ENCODE results near the gene TEX53. TPM values are rescaled to one million over a fixed set of nuclear protein-coding genes. Genes with fewer than 3 reads are reported as not detected.

The TEX53 gene
- total RNA-seq, 1 experiment from 2014 or later, result not detected

GRCh38 chr9:114693248-114693855 lies 35.7 kb upstream of the TEX53 start:
- Histone ChIP-seq H4K20me1 (ENCODE audit: insufficient read depth) (no peaks in the 10 kb centered on the region), H3K9me2 (ENCODE audit: insufficient read depth) (no peaks in the 10 kb centered on the region), H3K27me3 (ENCODE audit: insufficient read depth, low read length) (peaks cover 5% of the 10 kb centered on the region; the same call in 1 of the 2 replicates), H2AFZ (ENCODE audit: low read depth, low read length, poor library complexity, severe bottlenecking) (no peak overlapping the region), H3K4me2 (ENCODE audit: low read length) (no peak overlapping the region), H3K4me3 (replicated peaks in 1 of 2; ENCODE audit: low read depth in 1 of 2, low read length in 2 of 2) (no peak overlapping the region), H3K9me3 (ENCODE audit: control insufficient read depth in 1 of 2, insufficient read depth in 1 of 2, low read depth in 1 of 2, low read length in 2 of 2) (no peaks in the 10 kb centered on the region), H3K79me2 (ENCODE audit: insufficient read depth, low read length) (no peaks in the 10 kb centered on the region), H3K27ac (ENCODE audit: low read depth, low read length) (no peak overlapping the region), H3K4me1 (ENCODE audit: control insufficient read depth in 1 of 2, insufficient read depth in 2 of 2, low read length in 2 of 2) (peaks cover 16 to 52% of the 10 kb centered on the region in 2 experiments), H3K9ac (ENCODE audit: low read length) (no peak overlapping the region), H3K36me3 (ENCODE audit: control insufficient read depth in 1 of 2, insufficient read depth in 2 of 2, low read length in 2 of 2) (no peaks in the 10 kb centered on the region)
- ATAC-seq, result no peak
- no peak for DNase-seq (ENCODE audit: low read depth, low spot score)
- CTCF ChIA-PET, result no interaction called here
- no TSS peak for BruUV-seq (replicated peaks)
- POLR2A ChIA-PET, result no interaction called here
- RAD21 ChIA-PET (ENCODE audit: low non-redundant PET in 1 of 2, low total read pairs in 2 of 2, uncharacterized antibody in 2 of 2, unreplicated experiment in 2 of 2), result no interaction called here
- TF ChIP-seq EZH2 (IDR thresholded peaks at IDR 0.05) (no peak), CEBPB (IDR thresholded peaks at IDR 0.05; ENCODE audit: low read depth) (no peak), SIN3A (IDR thresholded peaks at IDR 0.05; ENCODE audit: low read depth) (no peak), SP1 (IDR thresholded peaks at IDR 0.05; ENCODE audit: low read depth) (no peak), EGR1 (IDR thresholded peaks at IDR 0.05; ENCODE audit: low read depth) (no peak), RAD21 (IDR thresholded peaks at IDR 0.05; ENCODE audit: low read depth) (no peak), ZBTB33 (IDR thresholded peaks at IDR 0.05; ENCODE audit: extremely low read depth, insufficient replicate concordance, low read length) (no peak), CBX3 (IDR thresholded peaks at IDR 0.05; ENCODE audit: low read depth) (no peak), POLR2A (IDR thresholded peaks at IDR 0.05; ENCODE audit: borderline replicate concordance, extremely low read depth, insufficient read depth, insufficient read length) (no peak)
- TF ChIP-seq, protein P1, sequence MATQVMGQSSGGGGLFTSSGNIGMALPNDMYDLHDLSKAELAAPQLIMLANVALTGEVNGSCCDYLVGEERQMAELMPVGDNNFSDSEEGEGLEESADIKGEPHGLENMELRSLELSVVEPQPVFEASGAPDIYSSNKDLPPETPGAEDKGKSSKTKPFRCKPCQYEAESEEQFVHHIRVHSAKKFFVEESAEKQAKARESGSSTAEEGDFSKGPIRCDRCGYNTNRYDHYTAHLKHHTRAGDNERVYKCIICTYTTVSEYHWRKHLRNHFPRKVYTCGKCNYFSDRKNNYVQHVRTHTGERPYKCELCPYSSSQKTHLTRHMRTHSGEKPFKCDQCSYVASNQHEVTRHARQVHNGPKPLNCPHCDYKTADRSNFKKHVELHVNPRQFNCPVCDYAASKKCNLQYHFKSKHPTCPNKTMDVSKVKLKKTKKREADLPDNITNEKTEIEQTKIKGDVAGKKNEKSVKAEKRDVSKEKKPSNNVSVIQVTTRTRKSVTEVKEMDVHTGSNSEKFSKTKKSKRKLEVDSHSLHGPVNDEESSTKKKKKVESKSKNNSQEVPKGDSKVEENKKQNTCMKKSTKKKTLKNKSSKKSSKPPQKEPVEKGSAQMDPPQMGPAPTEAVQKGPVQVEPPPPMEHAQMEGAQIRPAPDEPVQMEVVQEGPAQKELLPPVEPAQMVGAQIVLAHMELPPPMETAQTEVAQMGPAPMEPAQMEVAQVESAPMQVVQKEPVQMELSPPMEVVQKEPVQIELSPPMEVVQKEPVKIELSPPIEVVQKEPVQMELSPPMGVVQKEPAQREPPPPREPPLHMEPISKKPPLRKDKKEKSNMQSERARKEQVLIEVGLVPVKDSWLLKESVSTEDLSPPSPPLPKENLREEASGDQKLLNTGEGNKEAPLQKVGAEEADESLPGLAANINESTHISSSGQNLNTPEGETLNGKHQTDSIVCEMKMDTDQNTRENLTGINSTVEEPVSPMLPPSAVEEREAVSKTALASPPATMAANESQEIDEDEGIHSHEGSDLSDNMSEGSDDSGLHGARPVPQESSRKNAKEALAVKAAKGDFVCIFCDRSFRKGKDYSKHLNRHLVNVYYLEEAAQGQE (IDR thresholded peaks at IDR 0.05; ENCODE audit: low read depth), result no peak
- intact Hi-C loops (cut with micrococcal nuclease), result no loop called here
